ENCODE results near the gene OR10J4.

DNA sequence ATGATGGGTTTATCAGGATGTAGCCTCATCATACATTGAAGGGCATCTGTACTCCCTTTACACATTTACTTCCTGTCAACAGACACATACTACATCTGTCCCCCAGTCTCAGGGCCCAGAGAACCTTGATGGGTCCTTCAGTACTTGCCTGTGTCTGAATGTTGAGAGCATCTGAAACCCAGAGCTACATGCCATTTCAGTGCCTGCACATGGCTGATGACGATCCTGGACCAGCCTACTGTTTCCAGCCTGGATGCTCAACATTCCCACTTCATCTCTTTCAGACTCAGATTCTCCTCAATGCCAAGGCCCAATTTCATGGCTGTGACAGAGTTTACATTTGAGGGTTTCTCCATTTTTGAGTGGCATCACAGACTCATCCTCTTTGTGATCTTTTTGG, at the start of gene OR10J4:
- no peak for TF ChIP-seq SREBF2 (IDR thresholded peaks at IDR 0.05)
- TF ChIP-seq, protein P1, sequence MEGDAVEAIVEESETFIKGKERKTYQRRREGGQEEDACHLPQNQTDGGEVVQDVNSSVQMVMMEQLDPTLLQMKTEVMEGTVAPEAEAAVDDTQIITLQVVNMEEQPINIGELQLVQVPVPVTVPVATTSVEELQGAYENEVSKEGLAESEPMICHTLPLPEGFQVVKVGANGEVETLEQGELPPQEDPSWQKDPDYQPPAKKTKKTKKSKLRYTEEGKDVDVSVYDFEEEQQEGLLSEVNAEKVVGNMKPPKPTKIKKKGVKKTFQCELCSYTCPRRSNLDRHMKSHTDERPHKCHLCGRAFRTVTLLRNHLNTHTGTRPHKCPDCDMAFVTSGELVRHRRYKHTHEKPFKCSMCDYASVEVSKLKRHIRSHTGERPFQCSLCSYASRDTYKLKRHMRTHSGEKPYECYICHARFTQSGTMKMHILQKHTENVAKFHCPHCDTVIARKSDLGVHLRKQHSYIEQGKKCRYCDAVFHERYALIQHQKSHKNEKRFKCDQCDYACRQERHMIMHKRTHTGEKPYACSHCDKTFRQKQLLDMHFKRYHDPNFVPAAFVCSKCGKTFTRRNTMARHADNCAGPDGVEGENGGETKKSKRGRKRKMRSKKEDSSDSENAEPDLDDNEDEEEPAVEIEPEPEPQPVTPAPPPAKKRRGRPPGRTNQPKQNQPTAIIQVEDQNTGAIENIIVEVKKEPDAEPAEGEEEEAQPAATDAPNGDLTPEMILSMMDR (IDR thresholded peaks at IDR 0.05) = no peak
- no peak for TF ChIP-seq POLR2A (IDR thresholded peaks at IDR 0.05; ENCODE audit: low read length)
- no peak for TF ChIP-seq ZFP36 (IDR thresholded peaks at IDR 0.05; ENCODE audit: borderline replicate concordance, partially characterized antibody)
- TF ChIP-seq MAZ (IDR thresholded peaks at IDR 0.05; ENCODE audit: borderline replicate concordance, low read depth, low read length) = no peak
- no peak for TF ChIP-seq CHD2 (IDR thresholded peaks at IDR 0.05; ENCODE audit: low read length, partially characterized antibody)
- no peak for TF ChIP-seq ZC3H11A (IDR thresholded peaks at IDR 0.05)
- TF ChIP-seq EP300 (IDR thresholded peaks at IDR 0.05) = no peak
